Measurements from ENCODE around the gene SNTN.
"Not testable (repeated sequence)": the region's sequence is repeated elsewhere in the genome, so short reads cannot be mapped to it uniquely, and the experiment has no call there.

The SNTN gene

GRCh38 chr3:63652066-63652725 is at the start of gene SNTN:
Gene SNTN, plus strand, starts transcription at chr3:63652675. Its CDS starts 13 bp downstream, at chr3:63652688.
- no peak for DNase-seq (ENCODE audit: low read depth in 2 of 2)

GRCh38 chr3:63607716-63608115 is 44.8 kb upstream of the SNTN start:
- no peak for DNase-seq (ENCODE audit: low read depth in 2 of 2)

- DNase-seq (ENCODE audit: low read depth in 2 of 2), result no peak
Observed at GRCh38 chr3:63609408-63609807, 43.1 kb upstream of the SNTN start.

- no peak for DNase-seq (ENCODE audit: low read depth in 2 of 2)
Observed at GRCh38 chr3:63609834-63610233, 42.6 kb upstream of the SNTN start.

- DNase-seq (ENCODE audit: low read depth in 2 of 2), result no peak
Observed at GRCh38 chr3:63611382-63611781, 41.1 kb upstream of the SNTN start.

GRCh38 chr3:63613561-63613960 is 38.9 kb upstream of the SNTN start:
- DNase-seq (ENCODE audit: low read depth in 2 of 2), result peak in 1 of 2 experiments; percentile 9

- no peak for DNase-seq (ENCODE audit: low read depth in 2 of 2)
Observed at GRCh38 chr3:63617391-63617790, 35.1 kb upstream of the SNTN start.

GRCh38 chr3:63624941-63625560 is 27.4 kb upstream of the SNTN start:
- DNase-seq (ENCODE audit: low read depth in 2 of 2), result peak; percentile 91 to 93

GRCh38 chr3:63631670-63632069 is 20.8 kb upstream of the SNTN start:
- DNase-seq (ENCODE audit: low read depth in 2 of 2), result no peak

GRCh38 chr3:63635186-63635585 is 17.3 kb upstream of the SNTN start:
- no peak for DNase-seq (ENCODE audit: low read depth in 2 of 2)

GRCh38 chr3:63639806-63640205 is 12.7 kb upstream of the SNTN start:
- DNase-seq (ENCODE audit: low read depth in 2 of 2), result no peak

GRCh38 chr3:63642488-63642887 is 10.0 kb upstream of the SNTN start:
- no peak for DNase-seq (ENCODE audit: low read depth in 2 of 2)

GRCh38 chr3:63644212-63644797 is 8.2 kb upstream of the SNTN start:
- no peak for DNase-seq (ENCODE audit: low read depth in 2 of 2)

- DNase-seq (ENCODE audit: low read depth in 2 of 2), result not testable (repeated sequence)
Observed at GRCh38 chr3:63644928-63645781, 7.3 kb upstream of the SNTN start.

GRCh38 chr3:63654211-63654610 is 1.7 kb downstream of the SNTN start:
- DNase-seq (ENCODE audit: low read depth in 2 of 2), result no peak

GRCh38 chr3:63654931-63655330 is 2.5 kb downstream of the SNTN start:
- DNase-seq (ENCODE audit: low read depth in 2 of 2), result no peak

- DNase-seq (ENCODE audit: low read depth in 2 of 2), result peak; percentile 81 to 84
Observed at GRCh38 chr3:63655519-63655918, 3.0 kb downstream of the SNTN start.

- DNase-seq (ENCODE audit: low read depth in 2 of 2), result peak; percentile 35 to 54
Observed at GRCh38 chr3:63656786-63657185, 4.3 kb downstream of the SNTN start.

GRCh38 chr3:63661242-63661641 is 8.8 kb downstream of the SNTN start:
- no peak for DNase-seq (ENCODE audit: low read depth in 2 of 2)

GRCh38 chr3:63662011-63662410 is 9.5 kb downstream of the SNTN start:
- no peak for DNase-seq (ENCODE audit: low read depth in 2 of 2)

- no peak for DNase-seq (ENCODE audit: low read depth in 2 of 2)
Observed at GRCh38 chr3:63662500-63662899, 10.0 kb downstream of the SNTN start.

- no peak for DNase-seq (ENCODE audit: low read depth in 2 of 2)
Observed at GRCh38 chr3:63670544-63670943, 18.1 kb downstream of the SNTN start.

Data from fibroblast of skin of left biceps (primary cell).